ENCODE results near the gene NME3.
"Not testable (repeated sequence)": the region's sequence is repeated elsewhere in the genome, so short reads cannot be mapped to it uniquely, and the experiment has no call there.

NME3 gene

DNA sequence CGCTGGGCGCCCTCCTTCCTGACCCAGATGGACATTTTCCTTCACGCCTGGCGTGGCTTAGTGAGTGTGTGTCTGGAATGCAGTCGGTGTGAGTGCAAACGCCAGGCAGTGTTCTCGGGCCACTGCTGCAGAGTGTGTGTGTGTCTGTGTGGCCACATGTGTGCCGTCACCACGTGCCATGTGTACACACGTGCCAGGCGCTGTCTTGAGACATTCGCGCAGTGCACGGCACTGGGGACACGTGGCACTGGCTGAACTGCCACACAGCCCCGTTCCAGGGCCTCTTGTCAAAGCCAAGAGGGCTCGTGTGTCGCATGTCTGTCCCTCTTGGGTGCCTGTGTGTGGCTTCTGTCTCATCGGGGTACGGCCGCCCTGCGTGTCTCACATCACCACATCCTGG lies 36.5 kb downstream of the NME3 start:
- TF ChIP-seq, protein P1, sequence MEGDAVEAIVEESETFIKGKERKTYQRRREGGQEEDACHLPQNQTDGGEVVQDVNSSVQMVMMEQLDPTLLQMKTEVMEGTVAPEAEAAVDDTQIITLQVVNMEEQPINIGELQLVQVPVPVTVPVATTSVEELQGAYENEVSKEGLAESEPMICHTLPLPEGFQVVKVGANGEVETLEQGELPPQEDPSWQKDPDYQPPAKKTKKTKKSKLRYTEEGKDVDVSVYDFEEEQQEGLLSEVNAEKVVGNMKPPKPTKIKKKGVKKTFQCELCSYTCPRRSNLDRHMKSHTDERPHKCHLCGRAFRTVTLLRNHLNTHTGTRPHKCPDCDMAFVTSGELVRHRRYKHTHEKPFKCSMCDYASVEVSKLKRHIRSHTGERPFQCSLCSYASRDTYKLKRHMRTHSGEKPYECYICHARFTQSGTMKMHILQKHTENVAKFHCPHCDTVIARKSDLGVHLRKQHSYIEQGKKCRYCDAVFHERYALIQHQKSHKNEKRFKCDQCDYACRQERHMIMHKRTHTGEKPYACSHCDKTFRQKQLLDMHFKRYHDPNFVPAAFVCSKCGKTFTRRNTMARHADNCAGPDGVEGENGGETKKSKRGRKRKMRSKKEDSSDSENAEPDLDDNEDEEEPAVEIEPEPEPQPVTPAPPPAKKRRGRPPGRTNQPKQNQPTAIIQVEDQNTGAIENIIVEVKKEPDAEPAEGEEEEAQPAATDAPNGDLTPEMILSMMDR (IDR thresholded peaks at IDR 0.05; ENCODE audit: low read depth, low read length): no peak
- no peak for DNase-seq (ENCODE audit: extremely low read depth, low read depth)

DNA sequence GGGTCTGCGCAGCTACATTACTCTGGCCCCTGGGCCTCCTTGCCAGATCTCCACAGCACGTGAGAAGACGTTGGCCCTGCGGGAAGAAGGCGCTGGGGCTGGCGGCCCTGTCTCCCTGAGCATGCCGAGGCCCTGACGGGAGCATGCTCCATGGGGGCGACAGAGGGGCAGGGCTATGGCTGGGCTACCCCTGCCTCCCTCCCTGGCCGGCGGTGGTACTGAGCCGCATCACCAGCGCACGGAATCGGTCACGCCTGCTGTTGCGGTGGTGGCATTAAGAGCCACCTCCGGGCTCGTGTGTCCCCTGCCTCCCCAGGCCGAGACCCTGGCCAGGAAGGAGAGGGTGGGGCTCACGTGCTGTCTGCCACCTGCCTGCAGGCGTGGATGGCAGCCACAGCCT lies 37.2 kb downstream of the NME3 start:
- no peak for DNase-seq (ENCODE audit: extremely low read depth, low read depth)
- TF ChIP-seq, protein P1 (IDR thresholded peaks at IDR 0.05; ENCODE audit: low read depth, low read length): no peak

DNA sequence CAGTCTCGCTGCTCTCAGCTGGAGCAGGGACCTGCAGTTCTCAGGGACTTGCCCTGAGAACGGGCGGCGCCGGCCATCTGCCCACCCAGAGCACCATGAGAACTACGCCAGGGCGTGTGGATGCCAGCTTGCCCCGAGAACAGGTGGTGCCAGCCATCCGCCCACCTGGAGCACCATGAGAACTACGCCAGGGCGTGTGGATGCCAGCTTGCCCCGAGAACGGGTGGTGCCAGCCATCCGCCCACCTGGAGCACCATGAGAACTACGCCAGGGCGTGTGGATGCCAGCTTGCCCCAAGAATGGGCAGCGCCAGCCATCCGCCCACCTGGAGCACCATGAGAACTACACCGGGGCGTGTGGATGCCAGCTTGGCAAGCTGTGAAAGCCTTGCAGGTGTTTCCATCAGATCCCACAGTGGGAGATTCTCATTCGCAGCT lies 38.8 kb downstream of the NME3 start:
- DNase-seq (ENCODE audit: extremely low read depth, low read depth): not testable (repeated sequence)

DNA sequence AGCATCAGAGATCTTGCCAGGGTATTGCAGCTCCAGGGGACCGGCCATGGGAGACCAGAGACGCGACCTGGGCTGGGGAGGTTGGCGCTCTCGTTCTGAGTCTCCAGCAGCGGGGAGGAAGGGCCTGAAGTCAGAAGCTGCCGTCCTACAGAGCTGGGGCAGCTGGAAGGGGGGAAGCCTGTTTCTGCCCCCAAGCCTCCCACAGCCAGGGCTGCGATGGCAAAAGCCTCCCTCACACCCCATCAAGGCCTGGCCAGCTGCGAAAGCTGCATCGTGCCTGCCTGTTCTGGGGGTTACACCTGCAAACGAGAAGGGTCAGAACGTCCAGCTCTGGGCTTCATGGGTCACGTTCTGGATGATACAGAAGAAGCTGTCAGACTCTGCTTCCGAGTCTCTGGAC lies 39.3 kb downstream of the NME3 start:
- no peak for DNase-seq (ENCODE audit: extremely low read depth, low read depth)
- TF ChIP-seq, protein P1 (IDR thresholded peaks at IDR 0.05; ENCODE audit: low read depth, low read length): no peak

DNA sequence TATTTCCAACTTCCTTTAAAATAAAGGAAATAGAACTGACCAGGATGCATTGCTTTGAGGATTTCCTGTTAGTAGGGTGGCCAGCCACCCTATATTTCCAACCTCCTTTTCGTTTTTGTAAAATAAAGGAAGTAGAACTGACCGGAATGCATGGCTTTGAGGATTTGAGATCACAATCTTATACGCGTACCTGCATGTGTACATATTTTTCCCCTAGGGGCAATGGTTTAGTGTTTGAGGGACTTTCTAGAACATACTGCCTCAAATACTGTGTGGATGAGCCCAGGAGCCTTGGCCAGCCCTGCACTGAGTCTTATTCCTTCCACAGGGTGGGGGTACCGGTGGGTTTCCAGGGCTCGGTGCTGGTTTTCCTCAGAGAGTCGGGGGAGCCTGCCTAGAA lies 39.7 kb downstream of the NME3 start:
- no peak for DNase-seq (ENCODE audit: extremely low read depth, low read depth)

GRCh38 chr16:1731073-1731472 lies 40.3 kb downstream of the NME3 start:
- TF ChIP-seq, protein P1 (IDR thresholded peaks at IDR 0.05; ENCODE audit: low read depth, low read length): no peak
- no peak for DNase-seq (ENCODE audit: extremely low read depth, low read depth)

More for the DNA sequence above, 39.7 kb downstream of the NME3 start:
- TF ChIP-seq, protein P1 (IDR thresholded peaks at IDR 0.05; ENCODE audit: low read depth, low read length): no peak

DNA sequence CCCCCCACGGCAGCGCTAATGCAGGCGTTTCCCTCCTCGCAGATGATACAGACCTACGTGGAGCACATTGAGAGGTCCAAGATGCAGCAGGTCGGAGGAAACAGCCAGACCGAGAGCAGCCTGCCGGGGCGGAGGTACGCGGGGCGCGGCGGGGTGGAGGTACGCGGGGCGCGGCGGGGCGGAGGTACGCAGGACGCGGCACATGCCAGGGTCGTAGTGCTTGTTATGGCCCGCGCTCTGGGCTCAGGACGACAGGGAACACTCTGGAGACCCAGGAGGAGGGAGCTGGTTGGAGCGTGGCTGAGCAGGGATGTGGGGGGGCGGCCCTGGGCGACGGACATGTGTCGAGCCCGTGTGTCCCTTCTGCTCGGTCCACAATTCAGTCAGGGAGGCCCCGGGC lies 41.9 kb downstream of the NME3 start:
- DNase-seq (ENCODE audit: extremely low read depth, low read depth): no peak
- TF ChIP-seq, protein P1 (IDR thresholded peaks at IDR 0.05; ENCODE audit: low read depth, low read length): no peak

DNA sequence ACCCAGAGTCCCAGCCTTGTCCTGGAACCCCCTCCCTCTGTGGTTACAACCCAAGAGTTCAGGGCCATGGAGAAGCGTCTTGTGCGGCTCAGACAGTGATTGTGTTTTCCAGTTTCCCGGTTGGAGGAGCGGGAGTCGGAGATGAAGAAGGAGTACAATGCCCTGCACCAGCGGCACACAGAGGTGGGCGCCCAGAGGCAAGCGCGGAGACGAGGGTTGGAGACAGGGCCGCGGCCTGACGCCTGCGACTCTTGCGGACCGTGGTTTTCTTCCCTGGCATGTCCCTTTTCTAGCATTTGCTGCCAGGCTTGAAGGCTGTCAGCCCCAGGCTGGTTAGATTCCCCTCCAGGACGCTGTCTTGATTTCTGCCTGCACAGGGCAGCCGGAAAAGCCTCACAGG lies 42.3 kb downstream of the NME3 start:
- DNase-seq (ENCODE audit: extremely low read depth, low read depth): no peak
- TF ChIP-seq, protein P1 (IDR thresholded peaks at IDR 0.05; ENCODE audit: low read depth, low read length): no peak

Data from AG09319 (cell line).